HL-60/S4 (cell line): ENCODE data around the gene LDLRAD2.

ENCODE experiments used
- in situ Hi-C: fragments of 300-500 bp; cut with MboI; formaldehyde crosslinking; loops from 2 replicates; pipeline ENCODE4 v1.14.3; 2022; ENCODE audit warnings: low sequenced_read_pairs

Gene LDLRAD2

DNA sequence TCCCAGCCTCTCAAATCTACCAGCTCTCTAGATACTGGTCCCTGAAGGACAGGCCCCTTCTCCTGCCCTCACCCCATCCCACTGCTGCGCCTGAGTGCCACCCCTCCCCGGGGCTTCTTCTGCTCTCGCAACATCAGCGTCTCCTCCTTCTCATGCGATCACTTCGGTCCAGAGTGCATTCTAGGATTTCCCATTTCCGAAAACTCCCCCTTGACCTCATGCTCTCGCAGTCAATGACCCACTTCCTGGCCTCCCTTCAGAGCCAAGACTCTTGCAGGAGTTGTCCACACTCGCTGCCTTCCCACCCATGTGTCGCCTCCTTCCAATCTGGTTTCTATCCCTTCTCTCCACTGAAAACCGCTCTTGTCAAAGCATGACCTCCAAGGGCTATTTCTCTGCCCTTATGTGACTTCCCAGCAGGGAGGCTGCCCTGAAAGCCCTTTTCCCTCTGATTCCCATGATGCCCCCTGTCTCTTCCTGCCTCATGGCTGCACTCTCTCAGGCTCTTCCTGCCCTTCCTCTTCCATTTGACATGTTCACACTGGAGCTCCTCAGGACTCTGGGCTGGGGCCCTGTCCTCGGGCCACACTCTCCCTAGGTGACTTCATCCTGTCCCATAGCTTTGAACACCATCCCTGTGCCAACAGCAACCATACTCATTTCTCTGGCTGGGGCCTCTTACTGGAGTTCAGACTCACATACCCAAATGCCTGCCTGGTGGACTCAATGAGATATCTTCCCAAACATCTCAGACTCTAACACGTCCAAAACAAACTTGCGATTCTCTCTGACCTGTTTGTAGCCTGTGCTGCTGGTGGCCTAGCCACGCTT is 46.0 kb downstream of the LDLRAD2 start:
- in situ Hi-C loops, result no loop called here

GRCh38 chr1:21859669-21860179 is 47.7 kb downstream of the LDLRAD2 start:
- in situ Hi-C loops, result no loop called here

DNA sequence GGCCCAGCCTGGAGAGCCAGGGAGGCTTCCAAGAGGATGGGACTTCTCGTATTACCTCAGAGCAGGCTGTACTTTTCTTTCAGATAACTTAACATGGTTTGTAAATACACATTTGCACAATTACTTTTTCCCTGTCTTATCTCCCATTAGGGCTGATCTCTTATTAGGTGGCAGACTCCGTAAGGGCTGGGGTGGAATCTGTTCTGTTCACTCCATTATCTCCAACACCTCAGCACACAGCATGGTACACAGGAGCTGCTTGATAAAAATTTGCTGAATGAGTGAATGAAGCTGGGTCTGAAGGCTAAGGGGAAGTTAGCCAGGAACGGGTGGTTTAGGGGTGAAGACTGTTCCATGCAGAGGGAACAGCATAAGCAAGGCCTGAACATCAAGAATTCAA is 48.9 kb downstream of the LDLRAD2 start:
- in situ Hi-C loops, result no loop called here

- in situ Hi-C loops, result no loop called here
These were observed 49.8 kb downstream of the LDLRAD2 start for GRCh38 chr1:21861602-21862429.

DNA sequence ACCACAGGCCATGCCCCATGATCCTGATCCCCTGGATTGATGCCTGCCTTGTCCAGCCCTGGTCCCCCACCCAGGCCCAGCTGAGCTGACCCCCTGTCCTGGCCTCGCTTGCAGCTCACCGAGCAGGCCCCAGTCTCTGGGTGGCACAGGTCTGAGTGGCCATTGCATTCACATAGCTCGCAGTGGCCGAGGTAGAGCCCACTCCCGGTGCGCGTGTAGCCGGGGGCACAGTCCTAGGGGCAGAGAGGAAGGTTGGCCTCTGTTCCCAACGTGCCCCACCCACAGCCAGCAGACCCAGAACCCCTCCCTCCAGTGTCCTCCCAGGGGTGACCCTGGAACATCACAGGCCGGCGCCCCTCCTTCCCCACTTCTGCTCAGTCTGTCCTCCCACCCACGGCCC is 51.9 kb downstream of the LDLRAD2 start:
- in situ Hi-C loops, result no loop called here

GRCh38 chr1:21864730-21865129 is 52.7 kb downstream of the LDLRAD2 start:
- in situ Hi-C loops, result no loop called here

DNA sequence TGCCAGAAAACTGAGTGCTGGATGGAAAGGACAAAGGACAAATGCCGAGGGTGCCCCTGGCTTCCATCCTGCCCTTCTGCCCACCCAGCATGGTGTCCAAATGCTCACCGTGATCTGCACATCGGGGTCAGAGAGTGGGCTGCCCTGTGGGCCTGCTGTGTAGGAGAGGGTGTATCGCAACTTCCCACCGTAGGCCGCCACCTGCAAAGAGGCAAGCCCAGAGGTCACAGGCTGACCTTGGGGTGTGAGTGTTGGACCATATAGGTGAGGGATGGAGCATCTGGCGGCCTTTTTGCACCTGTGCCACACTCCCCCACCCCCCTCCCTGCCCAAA is 53.5 kb downstream of the LDLRAD2 start:
- in situ Hi-C loops, result no loop called here

DNA sequence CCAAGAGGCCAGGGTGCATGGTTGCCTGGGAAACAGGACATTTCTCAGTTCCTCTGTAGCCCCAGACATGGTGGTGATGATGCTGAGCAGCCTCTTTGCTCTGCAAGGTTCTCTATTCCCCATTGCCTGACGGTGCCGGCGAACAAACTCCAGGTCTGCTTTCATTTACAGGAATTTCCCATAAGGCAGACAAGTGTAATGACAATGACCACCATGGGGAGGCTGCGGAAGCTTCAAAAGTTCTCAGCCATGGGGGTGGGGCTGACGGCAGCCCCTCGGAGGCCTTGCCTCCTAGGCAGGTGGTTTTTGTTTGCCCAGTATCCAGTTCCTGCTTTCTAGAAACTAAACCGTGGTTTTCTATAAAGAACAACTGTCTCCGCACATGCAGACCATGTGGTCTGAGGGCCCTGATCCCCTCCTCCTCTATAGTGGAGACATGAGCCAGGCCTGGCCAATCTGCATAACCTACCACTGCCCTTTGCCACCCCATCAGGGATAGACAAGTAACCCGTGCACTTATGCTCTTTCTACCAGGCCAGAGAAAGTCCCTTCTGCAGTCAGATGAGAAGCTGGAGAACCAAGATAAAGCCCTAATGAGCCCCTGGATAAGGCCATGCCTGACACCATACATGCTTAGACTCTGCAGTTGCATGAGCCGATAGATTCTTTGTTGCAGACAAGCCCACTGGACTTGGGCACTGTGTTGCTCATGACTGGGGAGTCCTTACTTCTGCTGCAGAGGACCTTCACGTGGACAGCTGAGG is 54.1 kb downstream of the LDLRAD2 start:
- in situ Hi-C loops, result no loop called here

DNA sequence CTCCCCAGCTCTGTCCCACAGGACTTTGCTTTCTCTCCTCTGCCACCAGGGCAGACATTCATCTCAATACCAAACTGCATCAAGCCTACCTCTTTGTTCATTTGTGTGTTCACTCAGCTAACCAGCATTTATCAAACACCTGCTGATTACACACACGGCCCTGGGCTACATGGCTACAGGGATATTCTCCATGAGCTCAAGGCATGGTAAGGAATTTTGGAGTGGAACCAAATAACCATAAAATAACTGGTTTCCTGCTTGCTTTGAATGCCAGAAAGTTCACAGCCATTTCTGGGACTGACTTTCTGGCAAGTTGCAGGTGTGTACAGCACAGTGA is 54.6 kb downstream of the LDLRAD2 start:
- in situ Hi-C loops, result no loop called here

DNA sequence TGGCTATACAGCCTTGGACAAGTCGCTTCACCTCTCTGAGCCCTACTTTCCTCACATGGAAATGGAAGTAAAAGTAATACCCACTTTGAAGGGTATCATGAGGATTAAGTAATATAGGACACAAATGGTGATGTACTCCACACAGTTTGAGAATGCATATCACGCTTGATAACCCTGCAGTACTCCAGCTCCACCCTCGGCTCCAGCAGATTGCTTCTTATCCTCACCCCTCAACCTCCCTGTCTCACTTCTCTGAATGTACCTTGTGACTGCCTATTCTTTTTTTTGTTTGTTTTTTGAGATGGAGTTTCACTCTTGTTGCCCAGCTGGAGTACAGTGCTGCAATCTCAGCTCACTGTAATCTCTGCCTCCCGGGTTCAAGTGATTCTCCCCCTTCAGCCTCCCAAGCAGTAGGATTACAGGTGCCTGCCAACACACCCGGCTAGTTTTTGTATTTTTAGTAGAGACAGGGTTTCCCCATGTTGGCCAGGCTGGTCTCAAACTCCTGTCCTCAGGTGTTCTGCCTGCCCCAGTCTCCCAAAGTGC is 55.5 kb downstream of the LDLRAD2 start:
- in situ Hi-C loops, result no loop called here

GRCh38 chr1:21868482-21868881 is 56.4 kb downstream of the LDLRAD2 start:
- in situ Hi-C loops, result no loop called here

- in situ Hi-C loops, result no loop called here
These were observed 56.9 kb downstream of the LDLRAD2 start for GRCh38 chr1:21868941-21869454.

DNA sequence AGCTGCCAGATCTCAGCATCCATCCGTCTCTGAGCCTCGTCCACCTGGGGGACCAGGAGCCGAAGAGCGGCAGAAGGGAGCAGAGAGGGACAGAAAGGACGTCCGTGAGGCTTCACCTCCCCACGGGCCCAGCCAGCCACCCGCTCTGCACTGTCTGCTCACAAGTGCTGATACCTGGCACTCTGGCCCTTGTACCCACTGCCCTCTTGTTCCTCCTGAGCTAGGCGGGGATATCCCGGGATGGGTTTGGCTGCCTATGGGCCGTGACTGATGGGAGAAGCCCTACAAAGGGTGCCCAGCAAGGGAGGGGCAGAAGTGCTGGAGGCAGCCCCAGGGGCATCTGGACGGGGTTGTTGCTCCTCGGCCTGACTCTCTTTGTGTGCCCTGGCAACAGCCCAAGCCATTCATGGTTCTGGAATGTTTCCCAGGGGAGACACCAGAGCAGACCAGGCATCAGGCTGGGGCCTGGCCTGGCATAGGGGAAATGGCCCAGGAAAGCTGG is 57.6 kb downstream of the LDLRAD2 start:
- in situ Hi-C loops, result no loop called here

- in situ Hi-C loops, result no loop called here
These were observed 58.5 kb downstream of the LDLRAD2 start for GRCh38 chr1:21870611-21871010.

GRCh38 chr1:21871943-21872342 is 59.9 kb downstream of the LDLRAD2 start:
- in situ Hi-C loops, result no loop called here

GRCh38 chr1:21872445-21873079 is 60.5 kb downstream of the LDLRAD2 start:
- in situ Hi-C loops, result no loop called here

DNA sequence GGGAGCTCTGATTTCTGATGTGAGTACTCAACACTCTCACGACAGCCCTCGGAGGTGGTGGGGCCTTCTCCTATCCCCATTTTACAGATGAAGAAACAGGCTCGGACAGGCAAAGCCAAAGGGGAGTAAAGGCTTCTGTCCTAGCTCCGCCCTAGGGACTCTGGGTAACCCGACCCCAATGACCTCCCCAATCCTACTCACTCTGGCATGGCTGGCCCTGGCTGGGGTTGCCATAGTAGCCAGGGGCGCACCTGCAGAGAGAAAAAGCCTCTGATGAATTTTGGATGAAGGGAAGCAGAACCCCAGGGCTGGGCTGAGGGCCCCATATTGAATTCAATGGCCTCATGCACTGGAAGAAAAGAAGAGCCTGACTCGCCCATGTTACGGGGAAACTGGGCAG is 61.1 kb downstream of the LDLRAD2 start:
- in situ Hi-C loops, result no loop called here

DNA sequence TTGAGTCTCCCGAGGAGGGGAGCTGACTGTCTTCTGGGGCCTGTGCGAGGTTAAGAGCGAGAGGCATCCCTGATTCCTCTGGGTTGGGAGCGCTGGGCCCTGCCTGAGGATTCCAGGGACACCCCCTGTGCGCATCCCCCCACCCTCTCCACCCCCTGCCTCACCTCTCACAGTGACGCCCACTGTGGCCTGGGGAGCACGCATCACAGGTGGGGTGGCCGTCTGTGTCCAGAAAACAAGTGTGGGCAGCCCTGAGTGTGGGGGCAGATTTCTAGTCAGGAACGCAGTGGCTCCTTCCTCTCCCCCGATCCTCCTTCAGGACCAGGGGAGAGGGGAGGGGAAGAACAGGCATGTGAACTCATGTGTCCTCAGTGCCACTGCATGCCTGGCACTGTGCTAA is 61.7 kb downstream of the LDLRAD2 start:
- in situ Hi-C loops, result no loop called here

DNA sequence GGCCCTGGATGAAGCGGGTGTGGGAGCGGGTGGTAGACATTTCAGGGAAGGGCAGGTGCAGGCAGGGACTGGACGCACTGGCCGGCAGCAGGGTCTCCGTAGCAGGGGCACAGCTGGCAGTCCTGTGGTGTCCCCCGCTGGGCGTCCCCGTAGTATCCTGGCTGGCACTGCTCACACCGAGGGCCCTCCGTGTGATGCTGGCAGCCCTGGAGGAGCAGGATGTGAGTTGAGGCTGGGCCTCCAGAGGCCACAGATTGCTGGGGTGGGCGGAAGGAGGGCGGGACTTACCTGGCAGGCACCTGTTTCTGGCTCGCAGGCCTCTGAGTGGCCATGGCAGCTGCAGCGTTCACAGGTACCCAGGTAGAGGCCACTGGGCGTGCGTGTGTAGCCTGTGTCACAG is 62.3 kb downstream of the LDLRAD2 start:
- in situ Hi-C loops, result no loop called here
